NCI-H82 (cell line): Measurements from ENCODE around the gene CEBPG.
A peak's percentile ranks its signal among the peaks of the same experiment; 100 is the strongest.

Experiments used
- DNase-seq: peaks from one replicate; lab custom pipeline; 2025; lab: John Stamatoyannopoulos, UW

Gene CEBPG

DNA sequence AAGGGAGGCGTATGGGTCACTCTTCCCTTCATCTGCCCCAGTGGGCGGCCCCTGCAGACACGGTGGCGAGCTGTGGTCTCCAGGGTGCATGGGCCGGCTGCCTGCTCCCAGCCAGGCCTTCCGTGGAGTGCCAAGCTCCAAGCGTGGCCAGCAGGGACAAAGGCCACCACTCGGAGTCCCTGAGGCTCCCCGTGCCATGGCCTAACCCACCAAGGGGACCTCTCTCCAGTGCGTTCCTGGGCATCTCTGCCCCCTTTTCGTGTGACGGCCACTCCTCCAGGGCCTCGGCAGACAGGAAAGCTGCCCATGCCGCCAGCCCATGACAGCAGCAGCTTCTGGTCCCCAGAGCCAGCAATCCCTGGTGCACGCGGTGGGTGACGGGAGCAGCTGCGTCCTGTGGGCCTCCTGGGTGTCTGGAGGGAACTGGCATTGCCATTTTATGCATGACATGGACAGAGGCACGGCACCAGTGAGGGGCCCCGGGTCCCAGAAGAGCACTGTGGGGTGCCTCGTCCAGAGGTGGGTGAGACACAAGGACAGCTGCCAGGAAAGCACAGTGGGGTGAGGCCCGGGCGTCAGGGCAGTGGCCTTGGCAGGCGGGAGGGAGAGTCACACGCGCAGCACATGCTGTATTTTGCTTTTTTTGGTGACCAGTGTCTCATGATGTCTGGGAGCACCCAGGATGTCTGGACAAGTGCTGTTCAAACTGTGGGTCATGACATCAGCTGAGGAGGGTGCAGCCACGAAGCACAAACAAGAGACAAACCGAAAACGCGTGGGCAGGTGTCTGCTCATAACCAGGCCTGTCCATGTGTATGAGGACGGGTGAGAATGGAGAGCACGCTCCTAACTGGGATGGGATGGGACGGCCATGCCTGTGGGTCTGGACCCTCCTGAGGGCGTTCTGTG lies 32.3 kb downstream of the CEBPG start:
- no peak for DNase-seq

DNA sequence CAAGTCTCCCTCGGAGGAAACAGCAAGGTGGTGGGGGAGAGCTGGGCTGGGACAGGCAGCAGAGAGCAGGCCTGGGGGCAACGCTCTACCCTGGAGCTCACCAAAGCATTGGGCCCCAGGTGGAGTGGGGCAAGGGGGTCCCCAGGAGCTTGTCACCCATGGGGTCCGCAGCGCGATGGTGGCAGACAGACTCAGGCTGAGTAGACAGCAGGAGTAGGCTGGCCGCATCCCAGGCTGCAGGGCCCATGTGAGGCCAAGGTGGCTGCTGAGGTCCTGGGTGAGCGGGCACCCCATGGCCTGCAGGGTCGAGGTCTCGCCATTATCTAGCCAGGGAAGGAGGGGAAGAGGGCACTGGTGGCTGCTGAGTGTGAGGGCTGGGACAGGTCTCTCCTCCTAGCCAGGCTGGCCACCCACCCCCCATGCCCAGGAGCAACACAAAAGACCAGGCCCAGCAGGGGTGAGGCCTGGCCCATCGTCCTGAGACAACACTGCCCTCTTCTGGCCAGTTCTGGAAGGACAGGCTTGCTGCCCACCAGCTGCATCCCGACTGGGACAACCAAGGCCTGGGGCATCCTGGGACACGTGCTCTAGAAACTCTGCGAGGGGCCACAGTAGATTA lies 33.1 kb downstream of the CEBPG start:
- DNase-seq: peak; percentile 80

DNA sequence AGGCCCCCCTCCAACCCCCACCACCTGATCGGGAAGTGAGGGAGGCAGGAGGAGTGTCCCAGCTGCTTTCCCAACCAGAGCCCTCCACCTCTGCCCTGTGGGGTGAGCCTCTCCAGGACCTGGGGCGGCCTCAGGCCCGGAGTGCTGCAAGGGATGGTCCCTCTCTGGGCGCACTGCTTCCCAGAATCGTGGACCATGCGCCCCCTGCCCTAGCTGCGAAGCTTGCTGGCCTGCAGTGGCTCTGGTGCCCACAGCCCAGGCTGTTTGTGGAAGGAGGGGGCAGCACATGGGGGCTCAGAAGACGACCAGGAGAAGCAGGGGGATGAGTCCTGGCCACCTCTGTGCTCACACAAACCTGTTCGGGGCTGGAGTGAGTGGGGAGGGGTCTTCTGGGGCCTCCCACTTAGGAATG lies 33.6 kb downstream of the CEBPG start:
- DNase-seq: no peak

DNA sequence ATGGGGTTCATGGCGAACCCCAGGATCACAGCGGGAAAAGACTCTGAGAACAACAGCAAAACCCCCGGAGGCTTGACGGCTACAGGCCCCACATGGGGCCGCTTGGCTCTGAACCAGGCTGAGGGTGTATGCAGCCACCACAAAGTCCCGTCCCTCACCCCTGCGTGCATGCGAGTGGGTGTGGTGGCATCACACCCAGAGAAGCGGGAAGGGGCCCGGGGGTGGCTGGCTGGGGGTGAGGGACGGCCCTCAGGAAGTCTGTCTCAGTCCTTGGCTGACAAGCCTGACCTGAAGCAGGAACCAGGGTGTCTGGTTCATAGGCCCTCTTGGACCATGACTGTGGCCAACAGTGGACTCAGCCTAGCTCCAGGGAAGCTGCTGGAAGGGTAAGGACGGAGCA lies 34.2 kb downstream of the CEBPG start:
- no peak for DNase-seq

DNA sequence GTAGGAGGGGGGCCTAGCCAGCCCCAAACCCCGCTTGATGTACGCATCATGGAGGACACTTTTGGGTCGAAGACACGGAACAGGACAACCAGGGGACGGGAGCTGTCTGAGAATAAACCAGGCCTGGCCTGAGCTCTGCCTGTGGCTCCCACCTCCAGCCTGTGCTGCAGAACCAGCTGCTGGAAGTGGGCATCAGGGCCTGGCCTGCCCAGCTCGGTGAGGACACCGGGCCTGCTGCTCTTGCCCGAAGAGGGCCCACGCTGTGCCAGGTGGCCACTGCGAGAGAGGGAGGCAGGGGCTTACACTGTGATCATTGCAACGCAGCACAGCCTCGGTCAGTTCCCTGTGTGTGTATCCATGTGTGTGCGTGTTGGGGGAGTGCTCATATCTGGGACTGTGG lies 34.6 kb downstream of the CEBPG start:
- no peak for DNase-seq

DNA sequence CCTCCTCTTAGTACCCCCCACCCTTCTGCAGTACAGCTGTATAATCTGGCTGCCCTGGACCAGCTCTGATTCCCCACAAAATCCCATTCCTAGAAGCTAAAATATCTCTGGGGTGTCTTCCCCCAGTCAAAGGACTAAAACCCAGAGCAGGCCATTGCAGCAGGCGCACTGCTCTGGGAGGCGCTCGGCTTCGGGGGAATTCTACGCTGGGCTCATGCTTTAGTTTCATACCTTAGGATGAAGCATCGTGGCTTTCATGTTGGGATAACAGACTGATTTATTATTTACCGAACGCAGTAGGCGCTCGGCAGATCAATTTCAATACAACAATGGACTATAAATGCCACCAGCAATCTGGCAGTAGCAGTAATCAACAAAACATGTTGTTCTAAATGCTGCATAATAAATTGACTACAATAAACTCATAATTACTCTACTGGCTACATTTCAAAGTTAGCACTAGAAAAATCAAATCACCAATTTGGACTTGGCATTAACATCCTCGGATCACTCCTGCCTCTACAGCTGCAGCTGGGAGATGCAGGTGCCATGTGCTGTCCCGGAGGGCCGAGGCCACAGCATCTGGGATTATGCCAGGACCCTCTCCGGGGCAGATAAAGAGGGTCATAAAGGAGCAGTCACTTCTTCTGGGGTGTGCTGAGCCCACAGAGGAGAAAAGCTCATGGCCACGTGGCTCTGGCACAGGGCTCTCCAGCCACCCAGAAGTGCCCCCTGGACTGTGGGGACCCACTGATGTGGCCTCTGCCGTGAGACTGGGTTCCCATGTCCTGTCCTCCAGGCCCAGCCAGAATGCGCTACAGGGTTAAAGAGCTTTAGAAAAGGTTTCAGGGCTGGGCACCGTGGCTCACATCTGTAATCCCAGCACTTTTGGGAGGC lies 35.3 kb downstream of the CEBPG start:
- no peak for DNase-seq

DNA sequence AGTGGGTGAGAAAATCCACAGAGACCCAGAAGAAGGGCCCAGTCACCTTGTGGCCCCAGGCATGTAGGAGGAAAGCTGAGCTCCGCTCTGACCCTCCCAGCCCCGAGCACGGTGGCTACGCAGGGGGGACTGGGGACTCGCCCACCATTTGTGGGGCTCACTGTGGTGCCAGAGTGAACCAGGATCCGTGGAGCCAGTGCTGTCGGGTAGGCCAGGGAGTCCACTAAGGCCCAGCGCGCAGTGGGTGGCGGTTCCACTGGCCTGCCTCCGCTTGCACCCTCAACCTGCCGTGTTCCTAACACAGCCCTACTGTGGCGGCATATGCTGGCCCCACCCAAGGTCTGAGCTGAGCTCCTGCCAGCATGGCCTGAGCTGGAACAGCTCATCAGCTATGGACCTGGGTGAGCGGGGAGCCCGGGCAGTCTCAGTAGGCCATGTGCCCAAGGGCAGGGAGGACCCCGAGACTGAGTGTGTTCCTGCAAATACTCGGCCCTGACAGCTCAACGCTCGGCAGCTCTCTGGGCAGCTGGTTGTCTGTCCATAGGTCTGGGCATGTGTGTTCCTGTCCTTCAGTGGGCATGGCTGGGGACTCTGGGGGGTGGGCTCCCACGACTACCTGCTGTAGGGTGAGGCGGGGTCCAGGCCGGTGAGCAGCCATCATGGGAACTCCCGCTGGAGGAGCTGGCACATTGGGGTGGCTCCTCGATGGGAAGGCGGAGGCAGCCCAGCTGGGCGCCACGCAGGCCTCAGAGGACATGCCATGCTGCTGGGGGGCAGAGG lies 36.6 kb downstream of the CEBPG start:
- DNase-seq: no peak

DNA sequence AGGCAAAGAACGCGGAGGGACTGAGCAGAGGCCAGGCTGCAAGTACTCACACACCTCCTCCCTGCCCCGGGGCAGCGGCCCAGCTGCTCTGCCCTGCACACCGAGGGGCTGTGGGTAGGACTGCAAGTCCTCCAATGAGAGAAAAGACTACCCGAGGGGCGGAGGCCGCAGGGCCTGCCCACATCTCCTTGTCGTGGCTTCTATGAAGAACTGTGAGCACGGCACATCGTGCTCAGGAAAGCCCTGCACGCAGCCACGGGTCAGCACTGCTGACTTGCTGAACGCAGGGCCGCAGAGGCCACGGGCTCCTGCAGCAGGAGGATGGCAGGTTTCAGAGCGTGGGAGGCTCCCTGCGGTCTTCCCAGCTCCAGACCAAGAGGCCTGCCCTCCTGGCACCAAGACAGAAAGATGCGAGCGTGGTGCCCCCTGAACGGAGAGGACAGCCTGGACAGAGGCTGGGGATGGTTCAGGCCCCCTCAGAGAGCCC lies 37.4 kb downstream of the CEBPG start:
- DNase-seq: no peak

DNA sequence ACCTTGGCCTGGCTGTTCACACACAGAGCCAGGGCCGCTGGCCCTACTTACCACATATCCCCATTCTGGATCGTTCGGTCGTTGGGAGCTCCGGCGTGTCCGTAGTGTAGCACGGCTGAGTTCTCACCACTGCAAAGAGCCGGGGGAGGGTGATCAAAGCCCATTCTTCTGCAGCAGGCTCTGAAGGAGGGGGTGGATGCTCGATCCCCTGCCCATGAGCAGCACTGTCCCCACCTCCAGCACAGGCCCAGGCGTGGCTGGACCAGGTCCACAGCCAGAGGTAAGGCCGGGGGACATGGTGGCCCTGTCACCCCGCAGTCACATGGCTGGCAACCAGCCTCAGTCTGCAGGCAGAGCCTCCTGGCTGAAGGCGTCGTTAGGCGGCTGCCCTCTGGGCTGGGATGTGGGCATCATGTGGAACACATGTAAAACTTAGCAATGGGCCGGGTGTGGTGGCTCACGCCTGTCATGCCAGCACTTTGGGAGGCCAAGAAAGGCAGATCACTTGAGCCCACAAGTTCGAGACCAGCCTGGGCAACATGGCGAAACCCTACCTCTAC lies 38.2 kb downstream of the CEBPG start:
- DNase-seq: no peak

DNA sequence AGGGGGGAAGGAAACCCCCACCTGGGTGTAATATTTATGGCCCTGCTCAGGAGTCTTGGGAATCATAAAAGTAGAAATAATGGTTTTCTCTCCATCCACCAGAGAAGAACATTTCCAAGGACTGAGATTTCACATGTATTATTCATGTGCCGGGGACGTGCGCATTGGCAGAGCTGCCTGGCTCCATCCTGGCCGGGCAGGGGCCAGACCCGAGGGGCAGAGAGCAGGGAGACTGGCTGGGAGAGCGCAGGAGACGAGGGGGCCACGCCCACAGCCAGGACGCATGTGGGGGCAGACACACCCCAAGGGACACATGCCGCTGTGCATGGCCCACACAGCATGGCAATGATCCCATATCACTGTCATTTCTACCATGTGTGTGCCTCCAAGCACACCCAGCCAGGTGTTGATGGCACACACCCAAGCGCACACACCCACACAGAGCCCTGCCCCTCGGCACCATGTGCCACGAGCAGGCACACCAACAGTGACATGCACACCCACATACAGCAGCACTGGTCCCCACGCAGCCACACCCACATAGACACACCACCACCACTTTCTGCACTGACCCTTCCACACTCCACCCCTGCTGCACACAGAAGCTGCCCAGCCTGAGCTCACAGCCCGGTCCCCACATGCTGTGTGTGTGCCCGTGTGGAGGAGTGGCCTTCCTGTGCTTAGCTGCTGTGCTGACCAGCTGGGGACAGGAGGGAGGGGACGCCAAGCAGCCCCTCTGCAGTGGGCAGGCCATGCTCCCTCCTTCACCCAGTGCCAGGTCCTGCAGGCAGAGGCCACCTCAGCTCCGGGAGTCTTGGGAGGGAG lies 39.3 kb downstream of the CEBPG start:
- DNase-seq: no peak

DNA sequence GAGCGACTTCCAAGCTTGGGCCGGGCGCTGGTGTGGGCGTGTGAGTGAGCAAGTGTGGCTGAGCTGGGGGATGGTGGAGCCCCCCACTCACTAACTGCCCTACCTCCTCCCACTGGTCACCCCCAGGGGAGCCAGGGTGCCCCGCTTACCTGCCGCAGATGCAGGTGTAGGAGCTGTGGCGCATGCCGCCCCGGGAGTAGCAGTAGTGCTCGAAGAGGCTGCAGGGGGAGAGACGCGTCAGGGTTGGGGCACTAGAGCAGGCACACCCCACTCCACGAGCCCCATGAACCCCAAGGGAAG lies 39.9 kb downstream of the CEBPG start:
- DNase-seq: no peak

DNA sequence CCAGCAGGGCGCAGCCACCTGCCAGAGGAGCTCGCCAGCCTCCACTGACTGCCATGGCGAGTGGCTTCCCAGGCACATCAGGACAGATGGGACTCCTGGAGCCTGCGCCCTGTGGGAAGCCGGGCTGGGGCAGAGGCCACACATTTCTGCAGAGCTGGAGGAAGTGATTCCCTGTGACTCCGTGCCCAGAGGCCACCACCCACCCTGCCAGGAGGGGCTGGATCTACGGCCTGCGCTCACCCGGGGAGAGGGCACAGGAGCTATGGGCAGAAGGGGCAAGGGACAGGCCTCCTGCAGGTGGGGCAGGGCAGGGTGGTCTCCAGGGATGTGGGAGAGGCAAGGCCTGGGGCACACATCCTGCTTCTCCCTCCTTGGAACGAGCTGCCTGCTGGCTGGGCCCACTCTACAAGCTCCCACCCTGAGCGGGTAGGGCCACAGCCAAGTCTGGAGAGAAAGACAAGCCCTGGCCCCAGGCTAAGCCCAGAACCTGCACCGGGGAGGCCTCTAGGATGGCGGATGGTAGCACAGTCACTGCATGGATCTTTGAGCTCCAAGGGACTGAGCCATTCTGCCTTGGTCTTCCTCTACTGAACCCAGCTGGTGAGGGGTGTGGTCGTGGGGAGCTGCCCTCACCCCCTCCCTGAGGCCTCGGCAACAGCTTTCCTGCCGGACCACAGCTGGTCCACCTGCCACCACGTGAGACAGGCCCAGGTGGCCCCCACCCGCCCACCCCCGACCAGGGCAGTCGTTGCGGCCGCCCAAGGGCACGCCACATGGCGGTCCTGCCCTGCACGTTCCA lies 40.6 kb downstream of the CEBPG start:
- no peak for DNase-seq

DNA sequence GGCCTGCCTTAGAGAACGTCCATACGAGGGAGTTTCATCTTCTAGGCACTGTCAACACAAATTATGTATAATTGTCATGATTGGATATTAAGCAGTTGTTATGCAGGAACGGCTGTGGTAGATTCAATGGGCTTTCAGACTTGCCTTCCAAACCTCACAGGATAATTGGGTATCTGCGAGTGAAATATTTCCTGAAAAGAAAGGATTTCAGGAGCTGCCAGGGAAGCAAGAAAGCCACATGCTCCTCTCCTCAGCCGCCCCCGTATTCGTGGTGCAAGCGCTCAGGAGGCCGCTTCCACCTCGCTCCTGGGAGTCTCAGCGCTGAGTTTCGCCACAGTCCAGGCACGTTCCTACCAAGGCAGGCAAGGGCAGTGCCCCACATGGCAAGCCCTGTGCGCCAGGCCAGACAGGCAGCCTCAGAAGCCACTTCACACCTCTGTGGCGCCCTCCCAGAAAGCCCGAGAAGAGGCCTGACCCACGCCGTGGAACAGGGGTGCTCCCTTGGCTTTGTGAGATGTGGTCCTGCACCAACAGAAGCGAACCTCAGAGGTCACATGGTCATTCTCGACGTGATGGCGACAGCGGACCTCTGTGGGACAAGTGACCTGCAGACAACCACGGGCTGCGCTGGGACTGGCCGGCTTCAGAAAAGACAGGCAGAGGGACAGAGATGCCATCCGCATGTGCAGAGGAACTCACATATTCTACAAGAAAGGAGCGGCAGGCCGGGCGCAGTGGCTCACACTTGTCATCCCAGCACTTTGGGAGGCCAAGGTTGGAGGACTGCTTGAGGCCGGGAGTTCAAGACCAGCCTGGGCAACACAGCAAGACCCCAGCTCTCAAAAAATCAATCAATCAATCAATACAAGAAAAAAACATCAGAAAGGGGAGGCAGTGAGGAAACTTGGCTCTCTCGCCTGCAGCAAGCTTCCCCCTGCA lies 41.4 kb downstream of the CEBPG start:
- no peak for DNase-seq

DNA sequence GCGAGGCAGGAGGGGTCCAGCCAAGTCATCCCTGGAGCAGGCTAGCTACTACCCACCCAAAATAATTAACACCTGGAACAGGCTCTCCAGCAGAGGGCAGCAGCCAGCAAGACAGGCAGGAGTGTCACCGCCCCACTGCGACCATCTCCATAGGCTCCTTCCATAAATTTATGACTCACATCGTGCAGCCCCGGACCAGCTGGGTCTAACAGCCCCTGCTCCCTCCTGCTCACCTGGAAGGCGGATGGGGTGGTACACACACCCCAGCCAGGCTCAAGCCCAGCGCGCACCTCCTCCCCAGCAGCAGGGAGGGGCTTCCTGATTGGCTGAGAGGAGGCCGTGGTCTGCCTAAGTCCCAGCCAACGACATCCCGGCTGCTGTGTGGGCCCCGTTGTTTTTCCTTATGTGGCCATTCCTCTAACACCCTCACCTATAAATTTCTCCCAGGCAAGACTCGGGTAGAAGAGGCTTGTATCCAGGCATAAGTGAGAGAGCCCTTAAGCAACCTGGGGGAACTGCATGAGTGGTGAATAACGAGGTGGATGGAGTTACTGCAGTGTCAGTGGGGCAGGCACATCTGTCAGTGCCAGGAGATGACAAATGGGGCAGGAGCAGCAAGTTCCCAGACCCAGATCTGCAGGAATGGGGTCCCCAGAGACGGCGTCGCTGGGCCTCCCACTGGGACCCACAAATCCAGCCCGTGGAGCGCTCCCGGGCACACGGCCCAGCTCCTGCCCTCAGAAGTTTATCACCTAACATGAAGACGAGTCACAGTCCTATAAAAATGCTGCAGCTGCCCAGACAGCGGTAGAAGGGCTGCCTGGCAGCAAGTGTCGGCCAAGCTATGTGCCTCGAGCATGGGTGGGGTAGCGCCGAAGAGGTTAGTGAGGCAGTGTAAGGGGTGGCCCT lies 43.1 kb downstream of the CEBPG start:
- DNase-seq: peak; percentile 89

DNA sequence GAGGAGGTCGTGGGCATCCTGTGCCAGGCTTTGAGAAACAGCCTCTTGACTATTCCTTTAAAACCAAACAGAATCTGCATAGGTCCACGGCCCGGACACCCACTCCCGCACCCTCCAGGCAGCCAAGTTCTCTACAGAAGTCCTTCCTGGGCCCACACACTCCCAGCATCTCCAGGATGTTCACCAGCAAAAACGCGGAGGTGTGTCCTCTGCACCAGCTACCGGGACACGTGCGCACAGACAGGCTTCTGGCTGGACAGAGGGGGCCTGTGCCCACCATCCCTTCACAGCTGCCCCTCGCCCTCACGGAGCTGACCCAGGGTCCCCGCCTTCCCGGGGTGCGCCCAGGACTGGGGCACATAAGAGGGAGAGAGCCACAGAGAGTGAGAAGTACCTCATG lies 44.2 kb downstream of the CEBPG start:
- DNase-seq: no peak

DNA sequence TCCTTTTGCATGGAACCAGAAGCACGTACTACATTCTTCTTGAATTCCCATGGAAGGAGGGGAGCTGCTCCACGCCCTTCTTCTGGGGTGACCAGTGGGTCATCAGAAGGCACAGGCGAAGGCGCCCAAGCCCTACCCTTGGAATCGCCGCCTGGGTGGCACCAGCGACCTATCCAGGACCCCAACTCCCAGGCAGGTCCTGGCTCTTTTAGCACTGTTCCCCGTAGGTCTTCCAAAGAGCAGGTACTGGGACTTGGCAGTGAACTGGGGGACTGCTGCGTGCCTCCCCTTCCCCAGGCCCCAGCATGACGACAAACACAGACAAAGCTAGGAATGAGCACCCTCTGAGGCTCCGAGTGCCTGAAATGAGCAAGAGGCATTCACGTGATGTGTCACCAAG lies 45.0 kb downstream of the CEBPG start:
- DNase-seq: no peak
